Kidney epithelial cell (primary cell): Measurements from ENCODE around the gene SLFN11. TPM values are rescaled to one million over a fixed set of nuclear protein-coding genes. Genes with fewer than 3 reads are reported as not detected.
"Not testable (repeated sequence)": the region's sequence is repeated elsewhere in the genome, so short reads cannot be mapped to it uniquely, and the experiment has no call there.

Experiments
- DNase-seq: peaks from one replicate; pipeline ENCODE4 v3.0.0-alpha.2; 2010; ENCODE audit warnings: low read depth
- H3K27me3 ChIP-seq: 2 replicates; pipeline ENCODE4 v1.6.0; 2011; ENCODE audit warnings: low read length; ENCODE audit not compliant: control insufficient read depth, insufficient read depth
- H3K36me3 ChIP-seq: 2 replicates; pipeline ENCODE4 v1.5.1; 2011; ENCODE audit warnings: low read length; ENCODE audit not compliant: control insufficient read depth, insufficient read depth
- H3K4me3 ChIP-seq: 2 replicates; pipeline ENCODE4 v1.5.1; 2011; ENCODE audit warnings: low read depth, mild to moderate bottlenecking, control low read depth, low read length
- CTCF ChIP-seq: IDR thresholded peaks from 2 replicates; pipeline ENCODE4 v1.5.1; 2011; ENCODE audit warnings: mild to moderate bottlenecking, moderate library complexity, low read length, control low read depth, inconsistent platforms; ENCODE audit not compliant: insufficient read depth, poor library complexity, severe bottlenecking
- total RNA-seq: library from RNA; depleted of rRNA; stranded (reverse); fragments of >200 nt; gene quantifications from 2 replicates; pipeline ENCODE4 v1.2.3, GENCODE V29; 2015

Gene SLFN11
- total RNA-seq, 1 donor from 2014 or later = 0.04 TPM

GRCh38 chr17:35312346-35312745, 61.1 kb downstream of the SLFN11 start:
- TF ChIP-seq CTCF = no peak
- Histone ChIP-seq H3K4me3 (no peak overlapping the region), H3K36me3 (no peaks in the 10 kb centered on the region), H3K27me3 (peaks cover 17% of the 10 kb centered on the region)
- no peak for DNase-seq

GRCh38 chr17:35309345-35309744, 64.1 kb downstream of the SLFN11 start:
- peaks cover 12% of the 10 kb centered on the region for H3K27me3 ChIP-seq
- not testable (repeated sequence) for H3K36me3 ChIP-seq, H3K4me3 ChIP-seq, DNase-seq

Other genes starting within 250 kb of the SLFN11 start
- 19.3 and 29.7 TPM in 2 replicates for gene NLE1, start 231.3 kb downstream of the SLFN11 start, total RNA-seq
- gene UNC45B, start 225.8 kb downstream of the SLFN11 start, total RNA-seq = not detected in 2 replicates
- not detected in 2 replicates for gene SLC35G3, start 179.2 kb downstream of the SLFN11 start, total RNA-seq
- 114 and 129 TPM in 2 replicates for gene SLFN5, start 130.5 kb downstream of the SLFN11 start, total RNA-seq
- 12.8 and 12.9 TPM in 2 replicates for gene SLFN12, start 58.9 kb upstream of the SLFN11 start, total RNA-seq
- 2.3 and 4.4 TPM in 2 replicates for gene SLFN13, start 75.1 kb upstream of the SLFN11 start, total RNA-seq
- not detected in 2 replicates for gene SLFN12L, start 164.1 kb upstream of the SLFN11 start, total RNA-seq
- gene SLFN14, start 187.2 kb upstream of the SLFN11 start, total RNA-seq = not detected in 2 replicates
- 7.2 and 8.6 TPM in 2 replicates for gene PEX12, start 204.9 kb upstream of the SLFN11 start, total RNA-seq
- 152 and 163 TPM in 2 replicates for gene AP2B1, start 213.7 kb upstream of the SLFN11 start, total RNA-seq